ENCODE data around the gene SMAD9.

SMAD9 gene

GRCh38 chr13:36814465-36814864, 105.6 kb downstream of the SMAD9 start:
- peak; percentile 75 for DNase-seq

GRCh38 chr13:36813225-36813624, 106.8 kb downstream of the SMAD9 start:
- no peak for DNase-seq

GRCh38 chr13:36807616-36808015, 112.4 kb downstream of the SMAD9 start:
- no peak for DNase-seq

- no peak for DNase-seq
Observed at GRCh38 chr13:36806102-36806501, 113.9 kb downstream of the SMAD9 start.

- no peak for DNase-seq
Observed at GRCh38 chr13:36804588-36804987, 115.5 kb downstream of the SMAD9 start.

- peak; percentile 7 for DNase-seq
Observed at GRCh38 chr13:36801035-36801434, 119.0 kb downstream of the SMAD9 start.

GRCh38 chr13:36796052-36796451, 124.0 kb downstream of the SMAD9 start:
- DNase-seq: no peak

- DNase-seq: no peak
Observed at GRCh38 chr13:36795463-36795862, 124.6 kb downstream of the SMAD9 start.

Measured in DMS79 (cell line).